ENCODE data around the gene MEX3D. TPM values are rescaled to one million over a fixed set of nuclear protein-coding genes. Genes with fewer than 3 reads are reported as not detected.
A peak's percentile ranks its signal among the peaks of the same experiment; 100 is the strongest.

Gene MEX3D
- total RNA-seq, 4 donors from 2014 or later: 21.4 to 26.6 (median 23.0) TPM

DNA sequence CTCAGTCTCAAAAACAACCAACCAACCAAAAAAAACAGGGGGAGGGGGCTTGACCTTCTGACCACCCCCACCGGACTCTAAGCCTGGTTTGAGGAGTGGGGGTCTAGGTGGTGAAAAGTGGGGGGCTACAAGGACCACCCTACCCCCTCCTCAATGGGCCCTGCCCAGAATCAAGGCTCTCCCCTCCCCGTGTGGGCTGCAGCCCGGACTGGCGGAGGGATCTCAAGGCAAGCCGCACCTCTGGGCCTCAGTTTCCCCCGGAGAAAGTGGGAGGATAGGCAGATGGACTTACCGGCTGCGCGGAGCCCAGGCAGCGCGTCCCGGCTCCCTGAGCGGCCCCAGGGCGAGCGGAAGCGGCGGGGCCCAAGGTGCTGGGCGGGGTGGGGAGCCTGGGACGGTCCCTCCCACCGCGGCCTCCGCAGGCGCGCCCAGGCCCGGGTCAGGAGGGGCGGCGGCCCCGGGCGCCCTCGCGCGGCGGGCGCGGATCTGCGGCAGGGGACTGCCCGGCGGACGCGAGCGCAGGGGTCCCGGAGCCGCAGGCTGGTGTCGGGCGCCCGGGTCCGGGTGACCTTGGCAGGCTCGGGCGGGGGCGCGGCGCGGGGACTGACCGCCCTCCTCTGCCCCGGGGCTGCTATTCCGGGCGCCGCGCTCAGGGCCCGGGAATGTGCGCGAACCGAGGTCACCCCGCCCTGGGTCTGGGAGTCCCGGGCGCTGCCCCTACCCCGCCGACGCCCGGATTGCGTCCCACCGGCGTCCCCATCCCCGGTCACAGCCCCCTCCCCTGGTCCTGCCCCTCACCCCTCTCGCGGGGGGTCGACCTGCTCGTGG is 55.2 kb downstream of the MEX3D start, which contains the start of gene ADAMTSL5:
ADAMTSL5 (minus strand) TSS at position 349 of the 828 bp plus-strand sequence. CDS start 2,076 bp downstream, outside the sequence.
- peaks cover 37 to 61% (median 38%) of the 10 kb centered on the region in 3 donors for H3K4me1 ChIP-seq
- H3K9me3 ChIP-seq: no peaks in the 10 kb centered on the region
- no peak for DNase-seq
- WGBS, 2 donors: 15 to 30% methylated on average over 1 to 4 of the region's 78 CpGs
- H3K27ac ChIP-seq: peak within 1 kb of the TSS; percentile 88 to 91 (median 89)
- intact Hi-C loops (cut with DNase I): no loop called here
- TF ChIP-seq, protein P1, sequence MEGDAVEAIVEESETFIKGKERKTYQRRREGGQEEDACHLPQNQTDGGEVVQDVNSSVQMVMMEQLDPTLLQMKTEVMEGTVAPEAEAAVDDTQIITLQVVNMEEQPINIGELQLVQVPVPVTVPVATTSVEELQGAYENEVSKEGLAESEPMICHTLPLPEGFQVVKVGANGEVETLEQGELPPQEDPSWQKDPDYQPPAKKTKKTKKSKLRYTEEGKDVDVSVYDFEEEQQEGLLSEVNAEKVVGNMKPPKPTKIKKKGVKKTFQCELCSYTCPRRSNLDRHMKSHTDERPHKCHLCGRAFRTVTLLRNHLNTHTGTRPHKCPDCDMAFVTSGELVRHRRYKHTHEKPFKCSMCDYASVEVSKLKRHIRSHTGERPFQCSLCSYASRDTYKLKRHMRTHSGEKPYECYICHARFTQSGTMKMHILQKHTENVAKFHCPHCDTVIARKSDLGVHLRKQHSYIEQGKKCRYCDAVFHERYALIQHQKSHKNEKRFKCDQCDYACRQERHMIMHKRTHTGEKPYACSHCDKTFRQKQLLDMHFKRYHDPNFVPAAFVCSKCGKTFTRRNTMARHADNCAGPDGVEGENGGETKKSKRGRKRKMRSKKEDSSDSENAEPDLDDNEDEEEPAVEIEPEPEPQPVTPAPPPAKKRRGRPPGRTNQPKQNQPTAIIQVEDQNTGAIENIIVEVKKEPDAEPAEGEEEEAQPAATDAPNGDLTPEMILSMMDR (IDR thresholded peaks at IDR 0.05): peak in 2 of 6 experiments; percentile 17 to 35
- TF ChIP-seq POLR2A (IDR thresholded peaks at IDR 0.05): peak in 2 of 4 donors; percentile 40 to 58
- no peaks in the 10 kb centered on the region for H3K36me3 ChIP-seq
- peaks cover 0 to 48% (median 0%) of the 10 kb centered on the region in 4 donors for H3K27me3 ChIP-seq
- peak within 1 kb of the TSS; percentile 49 to 77 (median 60) for H3K4me3 ChIP-seq

GRCh38 chr19:1511318-1512317 is 56.5 kb downstream of the MEX3D start:
- Histone ChIP-seq H3K4me3 (peak overlapping the region; percentile 49 to 77 (median 60)), H3K4me1 (peaks cover 41 to 73% (median 44%) of the 10 kb centered on the region in 3 donors), H3K27ac (peak overlapping the region; percentile 88 to 91 (median 89)), H3K36me3 (no peaks in the 10 kb centered on the region), H3K27me3 (peaks cover 0 to 48% (median 0%) of the 10 kb centered on the region in 4 donors), H3K9me3 (no peaks in the 10 kb centered on the region)
- DNase-seq: no peak
- WGBS, 2 donors: 42 to 63% methylated on average over 3 to 9 of the region's 22 CpGs
- TF ChIP-seq, protein P1 (IDR thresholded peaks at IDR 0.05): no peak
- TF ChIP-seq POLR2A (IDR thresholded peaks at IDR 0.05): no peak
- intact Hi-C loops (cut with DNase I): no loop called here

DNA sequence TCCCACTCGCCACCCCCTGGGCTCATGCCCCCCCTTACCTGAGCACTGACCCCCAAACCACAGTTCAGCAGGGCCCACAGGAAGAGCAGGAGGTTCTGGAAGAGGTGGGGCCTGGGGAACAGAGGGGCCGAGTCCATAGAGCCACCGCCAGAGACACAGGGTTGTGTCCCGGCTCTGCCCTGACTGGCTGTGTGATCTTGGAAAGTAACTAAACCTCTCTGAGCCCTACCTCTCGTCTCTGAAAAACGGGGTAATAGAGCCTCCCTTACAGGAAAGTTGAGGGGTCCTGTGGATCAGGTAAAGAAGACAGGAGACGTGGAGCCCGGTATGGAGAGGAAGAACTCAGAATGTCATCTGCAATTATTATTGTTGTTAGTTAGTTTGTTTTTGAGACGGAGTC is 57.3 kb downstream of the MEX3D start:
- Histone ChIP-seq H3K27ac (peak overlapping the region; percentile 81 to 91 (median 87)), H3K9me3 (no peaks in the 10 kb centered on the region), H3K27me3 (peaks cover 0 to 43% (median 0%) of the 10 kb centered on the region in 4 donors), H3K4me1 (peaks cover 41 to 73% (median 44%) of the 10 kb centered on the region in 3 donors), H3K36me3 (peaks cover 0 to 6% (median 0%) of the 10 kb centered on the region in 3 donors), H3K4me3 (peak overlapping the region in 2 of 4 donors; percentile 47 to 68)
- DNase-seq: no peak
- intact Hi-C loops (cut with DNase I): no loop called here
- no peak for TF ChIP-seq POLR2A (IDR thresholded peaks at IDR 0.05)
- TF ChIP-seq, protein P1 (IDR thresholded peaks at IDR 0.05): no peak
- 25 to 28% methylated on average over 6 to 8 of the region's 9 CpGs for WGBS, 2 donors

GRCh38 chr19:1510442-1510806 is 57.7 kb downstream of the MEX3D start:
- H3K4me3 ChIP-seq: peak overlapping the region in 2 of 4 donors; percentile 33 to 47
- TF ChIP-seq, protein P1 (IDR thresholded peaks at IDR 0.05): no peak
- no peak for TF ChIP-seq POLR2A (IDR thresholded peaks at IDR 0.05)
- no peak for DNase-seq
- WGBS, 2 donors: 36% methylated on average over 12 of the region's 25 CpGs; no CpG with 5 or more reads in 1 of the 2 donors
- peak overlapping the region; percentile 81 to 91 (median 87) for H3K27ac ChIP-seq
- H3K36me3 ChIP-seq: peaks cover 0 to 10% (median 0%) of the 10 kb centered on the region in 3 donors
- intact Hi-C loops (cut with DNase I): no loop called here
- peaks cover 41 to 73% (median 44%) of the 10 kb centered on the region in 3 donors for H3K4me1 ChIP-seq
- H3K9me3 ChIP-seq: no peaks in the 10 kb centered on the region
- H3K27me3 ChIP-seq: peaks cover 0 to 43% (median 0%) of the 10 kb centered on the region in 4 donors

Measured in esophagus squamous epithelium (tissue), 5 donors.